Epithelial cell of prostate (primary cell): ENCODE data around the gene COPG1.

Experiments
- DNase-seq: peaks from one replicate; pipeline ENCODE4 v3.0.0-alpha.2; 2011; ENCODE audit warnings: low read depth, low spot score
- H3K27ac ChIP-seq: fragments of 450-650 bp; 2 replicates; pipeline ENCODE4 v1.5.1; 2017; ENCODE audit warnings: mild to moderate bottlenecking

The COPG1 gene

GRCh38 chr3:129311054-129311902 lies 61.9 kb downstream of the COPG1 start:
- peak overlapping the region; percentile 87 for H3K27ac ChIP-seq
- no peak for DNase-seq

GRCh38 chr3:129312021-129312639 lies 62.7 kb downstream of the COPG1 start:
- DNase-seq: no peak
- H3K27ac ChIP-seq: no peak overlapping the region

- peak overlapping the region; percentile 48 for H3K27ac ChIP-seq
- no peak for DNase-seq
Observed at GRCh38 chr3:129312671-129313414, 63.4 kb downstream of the COPG1 start.

GRCh38 chr3:129313415-129313664 lies 63.9 kb downstream of the COPG1 start:
- H3K27ac ChIP-seq: peak overlapping the region; percentile 48
- DNase-seq: no peak

- peak overlapping the region; percentile 48 for H3K27ac ChIP-seq
- DNase-seq: no peak
Observed at GRCh38 chr3:129313665-129314385, 64.4 kb downstream of the COPG1 start.

GRCh38 chr3:129314386-129315222 lies 65.2 kb downstream of the COPG1 start:
- peak overlapping the region; percentile 48 for H3K27ac ChIP-seq
- no peak for DNase-seq

- DNase-seq: no peak
- peak overlapping the region; percentile 48 for H3K27ac ChIP-seq
Observed at GRCh38 chr3:129315223-129315997, 66.0 kb downstream of the COPG1 start.

GRCh38 chr3:129315998-129316247 lies 66.5 kb downstream of the COPG1 start:
- no peak for DNase-seq

GRCh38 chr3:129316248-129317013 lies 67.0 kb downstream of the COPG1 start:
- no peak for DNase-seq
- H3K27ac ChIP-seq: peak overlapping the region; percentile 48

More at GRCh38 chr3:129315998-129316247, 66.5 kb downstream of the COPG1 start:
- H3K27ac ChIP-seq: peak overlapping the region; percentile 48

- no peak for DNase-seq
- no peak overlapping the region for H3K27ac ChIP-seq
Observed at GRCh38 chr3:129317014-129317771, 67.8 kb downstream of the COPG1 start.

- H3K27ac ChIP-seq: no peak overlapping the region
- no peak for DNase-seq
Observed at GRCh38 chr3:129317848-129318247, 68.4 kb downstream of the COPG1 start.

GRCh38 chr3:129318921-129319320 lies 69.5 kb downstream of the COPG1 start:
- no peak for DNase-seq
- H3K27ac ChIP-seq: no peak overlapping the region

- H3K27ac ChIP-seq: no peak overlapping the region
- DNase-seq: no peak
Observed at GRCh38 chr3:129320261-129320660, 70.9 kb downstream of the COPG1 start.

- DNase-seq: no peak
- no peak overlapping the region for H3K27ac ChIP-seq
Observed at GRCh38 chr3:129320825-129321487, 71.5 kb downstream of the COPG1 start.

GRCh38 chr3:129321887-129322286 lies 72.5 kb downstream of the COPG1 start:
- H3K27ac ChIP-seq: no peak overlapping the region
- no peak for DNase-seq

- H3K27ac ChIP-seq: no peak overlapping the region
- DNase-seq: no peak
Observed at GRCh38 chr3:129323651-129324294, 74.4 kb downstream of the COPG1 start.

GRCh38 chr3:129324855-129325254 lies 75.4 kb downstream of the COPG1 start:
- DNase-seq: no peak
- no peak overlapping the region for H3K27ac ChIP-seq
